KBM-7 (cell line): ENCODE measurements around the gene CCDC9.
"Not testable (repeated sequence)": the region's sequence is repeated elsewhere in the genome, so short reads cannot be mapped to it uniquely, and the experiment has no call there.

Experiments used
- DNase-seq: peaks from one replicate; pipeline ENCODE4 v3.0.0-alpha.2; 2015
- in situ Hi-C: fragments of 300-500 bp; cut with MboI; formaldehyde crosslinking; loops from 2 replicates; pipeline ENCODE4 v1.14.3; 2020; ENCODE audit warnings: low sequenced_read_pairs, low pct_unique_long_range_greater_than_20kb, mixed read lengths

The CCDC9 gene

GRCh38 chr19:47257411-47258169 lies 1.3 kb downstream of the CCDC9 start:
- in situ Hi-C loops: no loop called here
- no peak for DNase-seq

- in situ Hi-C loops: no loop called here
- no peak for DNase-seq
These were observed 2.1 kb downstream of the CCDC9 start for GRCh38 chr19:47258434-47258833.

- in situ Hi-C loops: no loop called here
- DNase-seq: no peak
These were observed 2.7 kb downstream of the CCDC9 start for GRCh38 chr19:47258895-47259555.

GRCh38 chr19:47260476-47260875 lies 4.2 kb downstream of the CCDC9 start:
- in situ Hi-C loops: no loop called here
- no peak for DNase-seq

GRCh38 chr19:47261946-47262793 lies 5.8 kb downstream of the CCDC9 start:
- in situ Hi-C loops: not testable (repeated sequence)
- peak; percentile 55 for DNase-seq

GRCh38 chr19:47264629-47265028 lies 8.3 kb downstream of the CCDC9 start:
- in situ Hi-C loops: no loop called here
- no peak for DNase-seq

- no peak for DNase-seq
- in situ Hi-C loops: no loop called here
These were observed 10.1 kb downstream of the CCDC9 start for GRCh38 chr19:47266401-47266941.

GRCh38 chr19:47267350-47267759 lies 11.0 kb downstream of the CCDC9 start:
- in situ Hi-C loops: no loop called here
- DNase-seq: no peak

- DNase-seq: no peak
- in situ Hi-C loops: no loop called here
These were observed 11.7 kb downstream of the CCDC9 start for GRCh38 chr19:47268028-47268427.

GRCh38 chr19:47269596-47269995 lies 13.3 kb downstream of the CCDC9 start:
- in situ Hi-C loops: no loop called here
- no peak for DNase-seq

- in situ Hi-C loops: no loop called here
- no peak for DNase-seq
These were observed 14.1 kb downstream of the CCDC9 start for GRCh38 chr19:47270408-47270807.

- no peak for DNase-seq
These were observed 15.6 kb downstream of the CCDC9 start for GRCh38 chr19:47271949-47272348.

GRCh38 chr19:47272448-47273312 lies 16.4 kb downstream of the CCDC9 start:
- no peak for DNase-seq
- in situ Hi-C loops: no loop called here

More at GRCh38 chr19:47271949-47272348, 15.6 kb downstream of the CCDC9 start:
- in situ Hi-C loops: no loop called here

GRCh38 chr19:47273313-47274070 lies 17.2 kb downstream of the CCDC9 start:
- in situ Hi-C loops: no loop called here
- DNase-seq: peak; percentile 94

- peak; percentile 86 for DNase-seq
- in situ Hi-C loops: no loop called here
These were observed 18.0 kb downstream of the CCDC9 start, which contains the start of gene INAFM1 for GRCh38 chr19:47274071-47274890. Gene INAFM1, plus strand, starts transcription at chr19:47274885. Its CDS starts 35 bp downstream, at chr19:47274920.

GRCh38 chr19:47274891-47275761 lies 18.8 kb downstream of the CCDC9 start:
- peak; percentile 33 for DNase-seq
- in situ Hi-C loops: no loop called here
